MM.1S (cell line): Measurements from ENCODE around the gene SH3RF1.

ENCODE experiments used
- CTCF ChIP-seq: fragments of 300-600 bp; sonication (generic); IDR thresholded peaks from 2 replicates; pipeline ENCODE4 v1.5.1; 2016; ENCODE audit warnings: antibody characterized with exemption, low read length, mixed read lengths
- EZH2phosphoT487 ChIP-seq: fragments of 300-600 bp; sonication (generic); IDR thresholded peaks from 2 replicates; pipeline ENCODE4 v1.6.1; 2018; ENCODE audit warnings: antibody characterized with exemption, low read length

GRCh38 chr4:169272265-169272886 lies 1.6 kb upstream of the SH3RF1 start:
- TF ChIP-seq CTCF (no peak), EZH2phosphoT487 (no peak)
